Activated T-helper 2 cell treated with anti-CD3 and anti-CD28 coated beads, Interferon-gamma antibody, Interleukin-2, Interleukin-4, amounts not matched to agents 10 μg/mL and 5 μg/mL and 100 μg/mL, durations not matched to agents 14 hours and 24 hours and 36 hours (primary cell): ENCODE measurements around the gene PDS5A. TPM values are rescaled to one million over a fixed set of nuclear protein-coding genes. Genes with fewer than 3 reads are reported as not detected.
"Not testable (repeated sequence)": the region's sequence is repeated elsewhere in the genome, so short reads cannot be mapped to it uniquely, and the experiment has no call there.

Experiments
- DNase-seq: peaks from one replicate; pipeline ENCODE4 v3.0.0; 2021; ENCODE audit warnings: low spot score
- H3K27ac Mint-ChIP-seq: one replicate; pipeline ENCODE4 v1.8.0; 2021; ENCODE audit warnings: mixed read lengths
- H3K27me3 Mint-ChIP-seq: one replicate; pipeline ENCODE4 v1.8.0; 2021; ENCODE audit warnings: low read depth, mixed read lengths
- H3K36me3 Mint-ChIP-seq: one replicate; pipeline ENCODE4 v1.8.0; 2021; ENCODE audit warnings: low read depth, mixed read lengths
- H3K4me1 Mint-ChIP-seq: one replicate; pipeline ENCODE4 v1.8.0; 2021; ENCODE audit warnings: low read depth, mixed read lengths
- H3K4me3 Mint-ChIP-seq: one replicate; pipeline ENCODE4 v1.8.0; 2021; ENCODE audit warnings: low read depth, mild to moderate bottlenecking, moderate library complexity, mixed read lengths
- H3K9me3 Mint-ChIP-seq: one replicate; pipeline ENCODE4 v1.8.0; 2021; ENCODE audit warnings: mixed read lengths
- intact Hi-C: fragments of 100-400 bp; cut with micrococcal nuclease; formaldehyde crosslinking; loops from one replicate; pipeline ENCODE4 v1.15.1; 2023
- total RNA-seq: library from RNA; stranded (reverse); gene quantifications from 2 replicates; pipeline ENCODE4 v1.2.3, GENCODE V29; 2022

The PDS5A gene
- total RNA-seq, 1 donor from 2014 or later = 117 TPM

- intact Hi-C loops = no loop called here
- no peak overlapping the region for H3K27ac Mint-ChIP-seq
- H3K9me3 Mint-ChIP-seq = no peaks in the 10 kb centered on the region
- no peaks in the 10 kb centered on the region for H3K36me3 Mint-ChIP-seq
- no peak for DNase-seq
- no peaks in the 10 kb centered on the region for H3K27me3 Mint-ChIP-seq
- no peak overlapping the region for H3K4me3 Mint-ChIP-seq
- H3K4me1 Mint-ChIP-seq = no peaks in the 10 kb centered on the region
Observed at GRCh38 chr4:39802005-39802404, 175.7 kb downstream of the PDS5A start.

DNA sequence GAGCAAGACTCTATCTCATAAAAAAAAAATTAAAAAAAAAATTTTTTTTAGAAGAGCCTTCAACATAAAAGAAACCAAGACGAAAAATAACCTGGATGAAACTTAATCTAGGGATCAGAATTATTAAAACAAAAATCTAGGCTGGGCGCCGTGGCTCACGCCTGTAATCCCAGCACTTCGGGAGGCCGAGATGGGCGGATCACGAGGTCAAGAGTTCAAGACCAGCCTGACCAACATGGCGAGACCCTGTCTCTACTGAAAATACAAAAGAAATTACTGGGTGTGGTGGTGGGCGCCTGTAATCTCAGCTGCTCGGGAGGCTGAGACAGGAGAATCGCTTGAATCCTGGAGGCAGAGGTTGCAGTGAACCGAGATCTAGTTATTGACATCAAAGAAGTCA, 184.7 kb downstream of the PDS5A start:
- DNase-seq, intact Hi-C loops, H3K4me1 Mint-ChIP-seq, H3K4me3 Mint-ChIP-seq, H3K9me3 Mint-ChIP-seq, H3K27me3 Mint-ChIP-seq, H3K36me3 Mint-ChIP-seq, H3K27ac Mint-ChIP-seq: not testable (repeated sequence)

- Mint-ChIP-seq H3K9me3 (no peaks in the 10 kb centered on the region), H3K27me3 (no peaks in the 10 kb centered on the region), H3K27ac (no peak overlapping the region), H3K4me1 (no peaks in the 10 kb centered on the region), H3K4me3 (no peak overlapping the region), H3K36me3 (no peaks in the 10 kb centered on the region)
- DNase-seq = no peak
- intact Hi-C loops = no loop called here
Observed at GRCh38 chr4:39792529-39792928, 185.2 kb downstream of the PDS5A start.

- H3K27ac Mint-ChIP-seq = no peak overlapping the region
Observed at GRCh38 chr4:39792128-39792527, 185.6 kb downstream of the PDS5A start.

GRCh38 chr4:39786838-39787237, 190.9 kb downstream of the PDS5A start:
- Mint-ChIP-seq H3K36me3 (no peaks in the 10 kb centered on the region), H3K4me3 (no peak overlapping the region), H3K9me3 (no peaks in the 10 kb centered on the region), H3K4me1 (no peaks in the 10 kb centered on the region), H3K27ac (no peak overlapping the region), H3K27me3 (no peaks in the 10 kb centered on the region)
- intact Hi-C loops = no loop called here
- DNase-seq = no peak

More at GRCh38 chr4:39792128-39792527, 185.6 kb downstream of the PDS5A start:
- H3K4me3 Mint-ChIP-seq = no peak overlapping the region
- no peaks in the 10 kb centered on the region for H3K4me1 Mint-ChIP-seq
- no peaks in the 10 kb centered on the region for H3K27me3 Mint-ChIP-seq
- DNase-seq = no peak
- no peaks in the 10 kb centered on the region for H3K36me3 Mint-ChIP-seq
- H3K9me3 Mint-ChIP-seq = no peaks in the 10 kb centered on the region
- intact Hi-C loops = no loop called here

DNA sequence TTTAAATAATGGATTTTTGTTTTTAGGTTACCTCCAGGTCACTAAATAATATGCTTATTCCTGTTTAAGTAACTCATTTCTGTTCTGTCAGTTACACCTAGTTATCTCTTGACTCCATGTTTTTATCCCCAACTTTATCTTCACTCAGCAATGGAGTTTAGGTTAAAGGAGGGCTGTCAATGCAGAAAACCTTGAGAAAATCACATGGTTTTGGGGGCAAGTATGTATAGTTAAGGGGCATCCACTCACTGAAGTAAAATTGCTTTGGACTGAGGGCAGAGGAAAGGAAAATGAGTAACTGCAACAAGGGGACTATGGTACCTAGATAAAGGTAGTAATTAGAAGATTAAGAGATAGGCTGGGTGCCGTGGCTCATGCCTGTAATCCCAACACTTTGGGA, 192.6 kb downstream of the PDS5A start:
- H3K4me3 Mint-ChIP-seq = no peak overlapping the region
- no peaks in the 10 kb centered on the region for H3K27me3 Mint-ChIP-seq
- intact Hi-C loops = no loop called here
- no peaks in the 10 kb centered on the region for H3K4me1 Mint-ChIP-seq
- H3K36me3 Mint-ChIP-seq = peaks cover 6% of the 10 kb centered on the region
- no peak overlapping the region for H3K27ac Mint-ChIP-seq
- no peaks in the 10 kb centered on the region for H3K9me3 Mint-ChIP-seq
- DNase-seq = no peak

- H3K4me1 Mint-ChIP-seq, H3K9me3 Mint-ChIP-seq, intact Hi-C loops, H3K27ac Mint-ChIP-seq, DNase-seq, H3K27me3 Mint-ChIP-seq, H3K4me3 Mint-ChIP-seq: not testable (repeated sequence)
- H3K36me3 Mint-ChIP-seq = peaks cover 27% of the 10 kb centered on the region
Observed at GRCh38 chr4:39781988-39782387, 195.7 kb downstream of the PDS5A start.

Other genes with a start within 250 kb of the PDS5A start
- gene N4BP2, start 78.9 kb upstream of the PDS5A start, total RNA-seq = 23.2 and 23.8 TPM in 2 replicates
- gene RHOH, start 219.1 kb upstream of the PDS5A start, total RNA-seq = 108 and 120 TPM in 2 replicates